ENCODE data around the gene MEX3D. TPM values are rescaled to one million over a fixed set of nuclear protein-coding genes. Genes with fewer than 3 reads are reported as not detected.

MEX3D gene
- polyA plus RNA-seq, 2 of the 4 experiments (the other 2 are of a cell fraction) = 2.1 to 7.1 TPM

DNA sequence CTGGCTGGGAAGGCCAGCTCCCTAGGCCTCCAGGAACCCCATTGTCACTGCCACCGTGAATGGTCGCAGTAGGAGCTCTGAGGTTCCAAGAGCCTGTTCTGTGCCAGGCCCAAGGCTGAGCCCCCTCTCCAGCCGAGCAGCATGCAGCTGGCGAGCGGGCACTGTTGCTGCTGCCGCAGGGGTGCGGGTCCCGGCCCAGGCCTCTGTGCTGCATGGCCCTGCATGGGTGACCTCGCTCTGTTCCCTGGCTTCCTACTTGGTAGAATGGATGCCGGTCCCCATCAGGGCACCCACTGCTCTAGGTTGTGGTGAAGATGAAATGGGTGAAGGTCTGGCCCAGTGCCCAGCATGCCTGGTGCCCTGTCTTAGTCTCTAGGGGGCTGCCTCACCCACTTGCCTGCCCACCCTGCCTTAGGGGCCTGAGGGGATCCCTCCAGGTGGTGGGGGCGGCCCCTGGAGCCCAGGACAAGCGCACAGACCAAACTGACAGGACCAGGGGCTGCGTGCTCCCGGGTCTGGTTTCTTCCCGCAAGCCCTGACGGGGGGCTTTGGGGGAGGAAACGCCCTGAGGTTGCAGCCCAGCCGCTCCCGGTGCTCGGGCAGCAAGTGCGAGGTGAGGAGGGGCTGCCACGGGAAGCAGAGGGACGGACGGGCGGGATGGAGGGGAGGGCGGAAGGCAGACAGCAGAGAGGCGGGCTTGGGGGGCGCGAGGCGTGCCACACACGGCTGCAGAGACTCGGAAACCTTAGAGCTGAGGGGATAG lies 45.9 kb upstream of the MEX3D start:
- no peak overlapping the region for H3K4me3 ChIP-seq
- 94% methylated on average over 20 of the region's 32 CpGs for WGBS (ENCODE audit: missing lambda C conversion rate)

DNA sequence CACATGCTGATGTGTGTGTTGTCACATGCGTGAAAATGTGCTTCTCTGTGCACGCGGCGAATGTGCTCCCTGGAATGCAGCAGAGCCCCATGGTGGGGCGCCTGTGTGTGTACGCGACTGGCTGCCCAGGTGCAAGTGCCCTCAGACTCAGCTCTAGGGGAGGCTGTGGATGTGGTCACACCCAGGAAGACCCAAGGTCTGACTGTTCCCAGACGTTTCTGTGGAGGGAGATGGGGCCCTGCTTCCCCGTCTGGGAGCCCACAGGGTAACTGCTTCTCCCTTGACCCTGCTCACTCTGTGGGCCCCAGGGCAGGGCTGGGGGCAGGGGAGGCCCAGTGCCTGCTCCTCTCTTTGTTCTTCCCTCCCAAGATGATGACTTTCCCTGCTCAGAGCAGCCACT lies 45.0 kb upstream of the MEX3D start:
- no peak for DNase-seq (ENCODE audit: low read depth in 1 of 2, low spot score in 1 of 2)
- H3K9me3 ChIP-seq = no peaks in the 10 kb centered on the region
- POLR2A ChIA-PET = no interaction called here
- no peak overlapping the region for H3K4me2 ChIP-seq
- no peak overlapping the region for H3K27ac ChIP-seq
- FAIRE-seq = no peak
- 82% methylated on average over 8 of the region's 9 CpGs for WGBS (ENCODE audit: missing lambda C conversion rate)
- CTCF ChIA-PET = interaction anchor here (1.4 to 1.6 kb wide), 2 partner anchors 59 to 212 kb away, joined by 3 to 6 read pairs; no protein-coding TSS in a partner anchor
- peaks cover 5% of the 10 kb centered on the region; the same call in 1 of the 3 replicates for H3K4me1 ChIP-seq
- H3K4me3 ChIP-seq = no peak overlapping the region
- ATAC-seq = no peak
- TF ChIP-seq ZFP36 (IDR thresholded peaks at IDR 0.05; ENCODE audit: borderline replicate concordance, partially characterized antibody) (no peak), EHMT2 (IDR thresholded peaks at IDR 0.05; ENCODE audit: low read depth) (no peak), HOXB13 (CRISPR knock-in tag; IDR thresholded peaks at IDR 0.05; ENCODE audit: low read depth) (no peak), RFX5 (IDR thresholded peaks at IDR 0.05) (no peak), RAD21 (conservative IDR thresholded peaks at IDR 0.05 in 1 of 2, IDR thresholded peaks at IDR 0.05 in 1 of 2) (no peak), PHF8 (IDR thresholded peaks at IDR 0.05; ENCODE audit: borderline replicate concordance, low read depth) (no peak), TP53 (CRISPR knock-in tag; IDR thresholded peaks at IDR 0.05) (no peak), NPAS2 (CRISPR knock-in tag; IDR thresholded peaks at IDR 0.05; ENCODE audit: borderline replicate concordance) (no peak), FOSB (CRISPR knock-in tag; IDR thresholded peaks at IDR 0.05) (no peak)
- TF ChIP-seq, protein P1, sequence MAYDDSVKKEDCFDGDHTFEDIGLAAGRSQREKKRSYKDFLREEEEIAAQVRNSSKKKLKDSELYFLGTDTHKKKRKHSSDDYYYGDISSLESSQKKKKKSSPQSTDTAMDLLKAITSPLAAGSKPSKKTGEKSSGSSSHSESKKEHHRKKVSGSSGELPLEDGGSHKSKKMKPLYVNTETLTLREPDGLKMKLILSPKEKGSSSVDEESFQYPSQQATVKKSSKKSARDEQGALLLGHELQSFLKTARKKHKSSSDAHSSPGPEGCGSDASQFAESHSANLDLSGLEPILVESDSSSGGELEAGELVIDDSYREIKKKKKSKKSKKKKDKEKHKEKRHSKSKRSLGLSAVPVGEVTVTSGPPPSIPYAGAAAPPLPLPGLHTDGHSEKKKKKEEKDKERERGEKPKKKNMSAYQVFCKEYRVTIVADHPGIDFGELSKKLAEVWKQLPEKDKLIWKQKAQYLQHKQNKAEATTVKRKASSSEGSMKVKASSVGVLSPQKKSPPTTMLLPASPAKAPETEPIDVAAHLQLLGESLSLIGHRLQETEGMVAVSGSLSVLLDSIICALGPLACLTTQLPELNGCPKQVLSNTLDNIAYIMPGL (CRISPR knock-in tag; IDR thresholded peaks at IDR 0.05; ENCODE audit: borderline replicate concordance) = no peak
- TF ChIP-seq, protein P2, sequence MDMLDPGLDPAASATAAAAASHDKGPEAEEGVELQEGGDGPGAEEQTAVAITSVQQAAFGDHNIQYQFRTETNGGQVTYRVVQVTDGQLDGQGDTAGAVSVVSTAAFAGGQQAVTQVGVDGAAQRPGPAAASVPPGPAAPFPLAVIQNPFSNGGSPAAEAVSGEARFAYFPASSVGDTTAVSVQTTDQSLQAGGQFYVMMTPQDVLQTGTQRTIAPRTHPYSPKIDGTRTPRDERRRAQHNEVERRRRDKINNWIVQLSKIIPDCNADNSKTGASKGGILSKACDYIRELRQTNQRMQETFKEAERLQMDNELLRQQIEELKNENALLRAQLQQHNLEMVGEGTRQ (IDR thresholded peaks at IDR 0.05) = no peak

More for the DNA sequence above, 45.9 kb upstream of the MEX3D start:
- ChIA-PET POLR2A (no interaction called here), CTCF (interaction anchor here (1.4 kb wide), 1 partner anchor 212 kb away, joined by 3 read pairs; no protein-coding TSS in a partner anchor)
- no peak for FAIRE-seq
- TF ChIP-seq SREBF2 (IDR thresholded peaks at IDR 0.05) (no peak), JUNB (IDR thresholded peaks at IDR 0.05) (no peak), TP53 (CRISPR knock-in tag; IDR thresholded peaks at IDR 0.05) (no peak), GATA3 (IDR thresholded peaks at IDR 0.05; ENCODE audit: borderline replicate concordance) (no peak), RNF2 (IDR thresholded peaks at IDR 0.05; ENCODE audit: borderline replicate concordance, low read depth) (no peak), BHLHE40 (IDR thresholded peaks at IDR 0.05; ENCODE audit: low read depth, low read length) (no peak), ZFP36 (IDR thresholded peaks at IDR 0.05; ENCODE audit: borderline replicate concordance, partially characterized antibody) (no peak), PHF8 (IDR thresholded peaks at IDR 0.05; ENCODE audit: borderline replicate concordance, low read depth) (no peak), FOXS1 (CRISPR knock-in tag; IDR thresholded peaks at IDR 0.05) (no peak)
- TF ChIP-seq, protein P1 (CRISPR knock-in tag; IDR thresholded peaks at IDR 0.05; ENCODE audit: borderline replicate concordance) = no peak
- TF ChIP-seq, protein P3, sequence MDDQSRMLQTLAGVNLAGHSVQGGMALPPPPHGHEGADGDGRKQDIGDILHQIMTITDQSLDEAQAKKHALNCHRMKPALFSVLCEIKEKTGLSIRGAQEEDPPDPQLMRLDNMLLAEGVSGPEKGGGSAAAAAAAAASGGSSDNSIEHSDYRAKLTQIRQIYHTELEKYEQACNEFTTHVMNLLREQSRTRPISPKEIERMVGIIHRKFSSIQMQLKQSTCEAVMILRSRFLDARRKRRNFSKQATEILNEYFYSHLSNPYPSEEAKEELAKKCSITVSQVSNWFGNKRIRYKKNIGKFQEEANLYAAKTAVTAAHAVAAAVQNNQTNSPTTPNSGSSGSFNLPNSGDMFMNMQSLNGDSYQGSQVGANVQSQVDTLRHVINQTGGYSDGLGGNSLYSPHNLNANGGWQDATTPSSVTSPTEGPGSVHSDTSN (IDR thresholded peaks at IDR 0.05) = no peak
- TF ChIP-seq, protein P4, sequence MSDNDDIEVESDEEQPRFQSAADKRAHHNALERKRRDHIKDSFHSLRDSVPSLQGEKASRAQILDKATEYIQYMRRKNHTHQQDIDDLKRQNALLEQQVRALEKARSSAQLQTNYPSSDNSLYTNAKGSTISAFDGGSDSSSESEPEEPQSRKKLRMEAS (IDR thresholded peaks at IDR 0.05) = no peak
- DNase-seq (ENCODE audit: low read depth in 1 of 2, low spot score in 1 of 2) = no peak
- H3K4me1 ChIP-seq = no peaks in the 10 kb centered on the region
- no peak for ATAC-seq
- H3K9me3 ChIP-seq = no peaks in the 10 kb centered on the region
- no peak overlapping the region for H3K27ac ChIP-seq
- no peak overlapping the region for H3K4me2 ChIP-seq

Data from A549 (cell line).